HCT116 (cell line): ENCODE results near the gene NDUFB10. TPM values are rescaled to one million over a fixed set of nuclear protein-coding genes. Genes with fewer than 3 reads are reported as not detected.
A peak's percentile ranks its signal among the peaks of the same experiment; 100 is the strongest.

ENCODE experiments used
- ATAC-seq: fragments of 200-7000 bp; cut with Tn5 transposase; 2 replicates; pipeline ENCODE4 v1.9.1; 2020; ENCODE audit warnings: mild to moderate bottlenecking, moderate library complexity
- BruUV-seq: library from RNA; stranded (reverse); fragments of 400-500 nt; replicated peaks from 2 replicates; lab custom pipeline; 2021; lab: Mats Ljungman, UMichigan
- CTCF ChIA-PET: fragments of 300-600 bp; sonication (Branson Sonifier 250); formaldehyde crosslinking; loops from one replicate; lab custom pipeline; 2021; ENCODE audit warnings: antibody characterized with exemption; lab: Charles Lee
- POLR2A ChIA-PET: fragments of 300-600, 350-600 bp; sonication (Branson Sonifier 250); formaldehyde crosslinking; loops from one replicate; lab custom pipeline; 2021; ENCODE audit warnings: antibody characterized with exemption; lab: Charles Lee
- RAD21 ChIA-PET, 2 experiments: fragments of 300-600 bp; sonication (Branson Sonifier 250); formaldehyde crosslinking; loops; one replicate each; lab custom pipeline; 2023; ENCODE audit warnings: low total read pairs in 2 of 2; ENCODE audit not compliant: uncharacterized antibody in 2 of 2, unreplicated experiment in 2 of 2, low non-redundant PET in 1 of 2; lab: Charles Lee
- DNase-seq: peaks from one replicate; pipeline ENCODE4 v3.0.0-alpha.2; 2010; ENCODE audit warnings: low read depth, low spot score
- H2AFZ ChIP-seq: fragments of 200-600 bp; shearing (Covaris generic), sonication (generic); 2 replicates; pipeline ENCODE4 v1.6.1; 2017; ENCODE audit warnings: low read depth, mixed run types, mixed read lengths, antibody characterized with exemption, low read length; ENCODE audit not compliant: poor library complexity, severe bottlenecking
- H3K27ac ChIP-seq: 2 replicates; pipeline ENCODE4 v1.5.1; 2012; ENCODE audit warnings: low read depth, low read length
- H3K27me3 ChIP-seq: fragments of 200-600 bp; sonication (generic); 2 replicates; pipeline ENCODE4 v1.6.1; 2016; ENCODE audit warnings: mixed run types, low read length, mixed read lengths; ENCODE audit not compliant: insufficient read depth
- H3K36me3 ChIP-seq, 2 experiments: fragments of 200-500 bp in 1 of 2; fragments of 200-600 bp in 1 of 2; sonication (Bioruptor generic) in 1 of 2; sonication (generic) in 1 of 2; 2 replicates each; pipeline versions ENCODE4 v1.5.1 to v1.6.1; 2014 to 2016; ENCODE audit warnings: low read length in 2 of 2, inconsistent platforms in 1 of 2, mixed read lengths in 1 of 2, mixed run types in 1 of 2; ENCODE audit not compliant: insufficient read depth in 2 of 2, control insufficient read depth in 1 of 2
- H3K4me1 ChIP-seq, 2 experiments: fragments of 200-600 bp in 1 of 2; sonication (generic) in 1 of 2; 2 replicates each; pipeline versions ENCODE4 v1.5.1 to v1.6.1; 2012 to 2017; ENCODE audit warnings: low read length in 2 of 2, inconsistent platforms in 1 of 2, mild to moderate bottlenecking in 1 of 2, mixed read lengths in 1 of 2, mixed run types in 1 of 2, moderate library complexity in 1 of 2; ENCODE audit not compliant: insufficient read depth in 2 of 2, control insufficient read depth in 1 of 2
- H3K4me2 ChIP-seq: fragments of 200-600 bp; sonication (generic); 2 replicates; pipeline ENCODE4 v1.6.1; 2017; ENCODE audit warnings: mixed run types, low read length, mixed read lengths
- H3K4me3 ChIP-seq, 2 experiments: fragments of 200-600 bp in 1 of 2; sonication (generic) in 1 of 2; replicated peaks in 1 of 2; 2 replicates each; pipeline ENCODE4 v1.5.1; 2011 to 2016; ENCODE audit warnings: low read length in 2 of 2, control low read depth in 1 of 2, low read depth in 1 of 2, mild to moderate bottlenecking in 1 of 2, mixed read lengths in 1 of 2, mixed run types in 1 of 2
- H3K79me2 ChIP-seq: fragments of 200-600 bp; sonication (generic); 2 replicates; pipeline ENCODE4 v1.6.1; 2017; ENCODE audit warnings: mild to moderate bottlenecking, mixed run types, low read length, moderate library complexity, mixed read lengths; ENCODE audit not compliant: insufficient read depth
- H3K9ac ChIP-seq: fragments of 200-600 bp; sonication (generic); 2 replicates; pipeline ENCODE4 v1.6.1; 2016; ENCODE audit warnings: low read length, mixed read lengths
- H3K9me2 ChIP-seq: fragments of 200-600 bp; sonication (generic), shearing (Covaris generic); 2 replicates; pipeline ENCODE4 v1.6.1; 2017; ENCODE audit warnings: mixed run types, mild to moderate bottlenecking, moderate library complexity; ENCODE audit not compliant: insufficient read depth
- H3K9me3 ChIP-seq, 2 experiments: fragments of 200-500 bp in 1 of 2; fragments of 200-600 bp in 1 of 2; sonication (Bioruptor generic) in 1 of 2; sonication (generic) in 1 of 2; 2 replicates each; pipeline ENCODE4 v1.6.1; 2014 to 2017; ENCODE audit warnings: low read length in 2 of 2, mixed read lengths in 2 of 2, inconsistent platforms in 1 of 2, low read depth in 1 of 2, mild to moderate bottlenecking in 1 of 2, mixed run types in 1 of 2, moderate library complexity in 1 of 2; ENCODE audit not compliant: control insufficient read depth in 1 of 2, insufficient read depth in 1 of 2
- H4K20me1 ChIP-seq: fragments of 200-600 bp; sonication (generic), shearing (Covaris generic); 2 replicates; pipeline ENCODE4 v1.6.1; 2017; ENCODE audit warnings: mixed run types, mild to moderate bottlenecking, moderate library complexity; ENCODE audit not compliant: insufficient read depth
- POLR2A ChIP-seq: IDR thresholded peaks from 2 replicates; pipeline ENCODE4 v1.7.0; 2011; ENCODE audit warnings: borderline replicate concordance; ENCODE audit not compliant: insufficient read depth, insufficient read length; ENCODE audit errors: extremely low read depth
- TCF7L2 ChIP-seq: IDR thresholded peaks from 2 replicates; pipeline ENCODE4 v1.7.0; 2011; ENCODE audit warnings: borderline replicate concordance, inconsistent platforms; ENCODE audit not compliant: insufficient read depth, insufficient read length; ENCODE audit errors: extremely low read depth
- ZBTB33 ChIP-seq: IDR thresholded peaks from 2 replicates; pipeline ENCODE4 v1.6.1; 2011; ENCODE audit warnings: mild to moderate bottlenecking, low read length, moderate library complexity; ENCODE audit not compliant: insufficient replicate concordance; ENCODE audit errors: extremely low read depth
- intact Hi-C: fragments of 100-400 bp; cut with micrococcal nuclease; formaldehyde crosslinking; loops from 2 replicates; pipeline ENCODE4 v1.10.0; 2022
- total RNA-seq: library from RNA; stranded (reverse); gene quantifications from one replicate; pipeline ENCODE4 v1.2.1, GENCODE V29; 2021; ENCODE audit not compliant: unreplicated experiment

The NDUFB10 gene
- total RNA-seq, 1 experiment from 2014 or later, result 273 TPM

- Histone ChIP-seq H3K27ac (peak overlapping the region; percentile 94), H3K36me3 (peaks cover 6 to 20% of the 10 kb centered on the region in 2 experiments), H3K4me1 (peaks cover 11 to 46% of the 10 kb centered on the region in 2 experiments), H3K9me3 (no peaks in the 10 kb centered on the region), H3K9ac (peak overlapping the region; percentile 93), H3K79me2 (peaks cover 69% of the 10 kb centered on the region), H3K27me3 (no peaks in the 10 kb centered on the region), H2AFZ (no peak overlapping the region), H4K20me1 (peaks cover 11% of the 10 kb centered on the region; the same call in 1 of the 2 replicates), H3K9me2 (no peaks in the 10 kb centered on the region), H3K4me3 (peak overlapping the region; percentile 13 to 73), H3K4me2 (peak overlapping the region; percentile 88)
- TF ChIP-seq POLR2A (peak; percentile 88), TCF7L2 (no peak), ZBTB33 (no peak)
- ChIA-PET RAD21 (no interaction called here), POLR2A (interaction anchor here (0.6 to 3.2 kb wide), 7 partner anchors 9 to 163 kb away, joined by 3 to 21 read pairs (median 5); partner anchors contain the start of genes MSRB1 and TBL3), CTCF (interaction anchor here (1.7 kb wide), 1 partner anchor 179 kb away, joined by 3 read pairs; no protein-coding TSS in a partner anchor)
- intact Hi-C loops, result no loop called here
- ATAC-seq (peak; percentile 4), DNase-seq (no peak)
- no TSS peak for BruUV-seq
Observed at GRCh38 chr16:1961651-1962067, 2.3 kb downstream of the NDUFB10 start.
